B cell (primary cell): ENCODE results near the gene TTF1.

Source experiments
- EZH2 ChIP-seq: IDR thresholded peaks from 2 replicates; pipeline ENCODE4 v1.6.1; 2012; ENCODE audit warnings: borderline replicate concordance, low read depth, mild to moderate bottlenecking, moderate library complexity, low read length; ENCODE audit not compliant: insufficient read depth, poor library complexity, severe bottlenecking
- TF ChIP-seq, protein P1 (sequence below): fragments of 200-600 bp; IDR thresholded peaks from one replicate; pipeline ENCODE4 v1.8.0; 2022; ENCODE audit warnings: antibody characterized with exemption, mild to moderate bottlenecking

DNA sequence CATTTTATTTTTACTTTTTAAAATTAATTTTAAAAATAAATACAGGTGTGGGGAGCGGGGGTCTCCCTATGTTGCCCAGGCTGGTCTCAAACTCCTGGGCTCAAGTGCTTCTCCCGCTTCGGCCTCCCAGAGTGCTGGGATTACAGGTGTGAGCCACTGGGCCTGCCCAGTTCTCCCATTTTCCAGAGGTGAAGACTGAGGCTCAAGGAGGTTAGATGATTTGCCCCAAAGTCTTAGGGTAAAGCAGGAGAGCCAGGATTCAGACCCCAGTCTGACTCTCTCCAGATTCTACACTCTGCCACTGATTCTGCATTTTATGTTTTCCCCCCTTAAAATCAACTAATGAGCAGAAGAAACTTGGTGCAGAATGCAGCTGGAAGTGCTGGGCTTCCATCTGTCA is 40.2 kb upstream of the TTF1 start:
- TF ChIP-seq, protein P1, sequence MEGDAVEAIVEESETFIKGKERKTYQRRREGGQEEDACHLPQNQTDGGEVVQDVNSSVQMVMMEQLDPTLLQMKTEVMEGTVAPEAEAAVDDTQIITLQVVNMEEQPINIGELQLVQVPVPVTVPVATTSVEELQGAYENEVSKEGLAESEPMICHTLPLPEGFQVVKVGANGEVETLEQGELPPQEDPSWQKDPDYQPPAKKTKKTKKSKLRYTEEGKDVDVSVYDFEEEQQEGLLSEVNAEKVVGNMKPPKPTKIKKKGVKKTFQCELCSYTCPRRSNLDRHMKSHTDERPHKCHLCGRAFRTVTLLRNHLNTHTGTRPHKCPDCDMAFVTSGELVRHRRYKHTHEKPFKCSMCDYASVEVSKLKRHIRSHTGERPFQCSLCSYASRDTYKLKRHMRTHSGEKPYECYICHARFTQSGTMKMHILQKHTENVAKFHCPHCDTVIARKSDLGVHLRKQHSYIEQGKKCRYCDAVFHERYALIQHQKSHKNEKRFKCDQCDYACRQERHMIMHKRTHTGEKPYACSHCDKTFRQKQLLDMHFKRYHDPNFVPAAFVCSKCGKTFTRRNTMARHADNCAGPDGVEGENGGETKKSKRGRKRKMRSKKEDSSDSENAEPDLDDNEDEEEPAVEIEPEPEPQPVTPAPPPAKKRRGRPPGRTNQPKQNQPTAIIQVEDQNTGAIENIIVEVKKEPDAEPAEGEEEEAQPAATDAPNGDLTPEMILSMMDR = no peak
- no peak for TF ChIP-seq EZH2
